GM19351 (cell line): ENCODE data around the gene ZNF628.
"Not testable (repeated sequence)": the region's sequence is repeated elsewhere in the genome, so short reads cannot be mapped to it uniquely, and the experiment has no call there.

ENCODE experiments used
- ATAC-seq: cut with Tn5 transposase; IDR thresholded peaks from one replicate; pipeline ENCODE4 v1.9.1; 2021; ENCODE audit warnings: mild to moderate bottlenecking, moderate library complexity; ENCODE audit not compliant: unreplicated experiment

Gene ZNF628

DNA sequence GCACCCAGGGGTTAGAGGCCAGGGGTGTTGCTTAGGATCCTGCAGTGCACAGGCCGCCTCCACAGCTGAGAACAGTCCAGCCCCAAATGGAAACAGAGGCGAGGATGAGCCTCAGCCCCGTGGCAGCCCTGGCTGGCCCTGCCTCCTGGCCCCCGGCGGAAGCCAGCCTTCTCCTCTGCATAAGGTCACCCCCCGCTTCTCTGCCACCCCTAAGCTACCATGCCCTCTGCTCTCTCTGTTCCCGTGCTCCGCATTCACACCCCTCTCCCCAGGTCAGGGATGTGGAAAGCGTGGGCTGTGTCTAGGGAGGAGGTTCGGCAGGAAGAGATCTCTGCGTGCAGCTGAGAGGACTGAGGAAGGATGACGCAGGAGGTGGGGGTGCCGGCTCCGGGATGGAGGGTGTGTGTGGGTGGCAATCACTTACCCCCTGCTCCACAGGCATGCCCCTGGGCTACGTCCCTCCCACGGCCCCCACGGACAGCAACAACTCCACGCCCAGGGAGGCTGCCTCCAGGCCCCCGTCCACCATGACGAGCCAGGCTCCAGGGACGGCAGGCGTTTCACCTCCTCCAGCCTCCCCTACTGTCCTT, 17.9 kb downstream of the ZNF628 start:
- no peak for ATAC-seq

DNA sequence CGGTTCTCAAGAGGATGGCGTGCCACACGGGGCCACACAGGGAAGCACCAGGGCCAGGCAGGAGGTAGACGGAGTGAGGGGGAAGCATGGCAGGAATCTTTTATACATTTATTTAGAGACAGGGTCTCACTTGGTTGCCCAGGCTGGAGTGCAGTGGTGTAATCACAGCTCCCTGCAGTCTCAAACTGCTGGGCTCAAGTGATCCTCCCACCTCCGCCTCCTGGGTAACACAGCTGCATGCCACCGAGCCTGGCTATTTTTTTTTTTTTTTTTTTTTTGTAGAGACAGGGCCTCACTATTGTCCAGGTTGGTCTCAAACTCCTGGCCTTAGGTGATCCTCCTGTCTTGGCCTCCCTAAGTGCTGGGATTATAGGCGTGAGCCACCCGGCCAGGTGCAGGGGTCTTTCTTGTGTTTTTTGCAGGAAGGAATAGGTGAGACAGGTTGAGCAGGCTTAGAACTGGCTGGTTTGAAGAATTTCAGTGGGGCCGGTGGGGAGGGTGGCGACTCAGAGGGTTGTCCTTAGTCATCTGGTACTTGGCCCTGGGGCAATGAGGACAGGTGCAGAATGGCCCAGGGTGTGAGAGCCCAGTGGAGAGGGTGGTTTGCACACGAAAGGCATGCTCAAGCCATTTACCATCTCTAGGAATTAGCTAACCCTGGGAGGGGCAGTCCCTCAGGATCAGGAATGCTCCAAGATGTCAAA, 19.4 kb downstream of the ZNF628 start:
- no peak for ATAC-seq

DNA sequence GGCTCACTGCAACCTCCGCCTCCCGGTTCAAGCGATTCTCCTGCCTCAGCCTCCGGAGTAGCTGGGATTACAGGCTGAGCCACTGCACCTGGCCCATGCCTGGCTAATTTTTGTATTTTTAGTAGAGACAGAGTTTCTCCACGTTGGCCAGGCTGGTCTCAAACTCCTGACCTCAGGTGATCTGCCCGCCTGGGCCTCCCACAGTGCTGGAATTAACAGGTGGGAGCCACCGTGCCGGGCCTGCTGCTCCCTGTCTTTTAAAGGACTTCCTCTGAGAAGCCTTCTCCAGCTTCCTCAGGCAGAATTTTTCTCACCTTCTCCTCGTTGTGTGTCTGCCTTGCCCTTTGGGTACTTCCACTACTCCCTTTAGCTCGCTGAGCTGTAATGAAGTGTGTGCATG, 20.4 kb downstream of the ZNF628 start:
- ATAC-seq: not testable (repeated sequence)

DNA sequence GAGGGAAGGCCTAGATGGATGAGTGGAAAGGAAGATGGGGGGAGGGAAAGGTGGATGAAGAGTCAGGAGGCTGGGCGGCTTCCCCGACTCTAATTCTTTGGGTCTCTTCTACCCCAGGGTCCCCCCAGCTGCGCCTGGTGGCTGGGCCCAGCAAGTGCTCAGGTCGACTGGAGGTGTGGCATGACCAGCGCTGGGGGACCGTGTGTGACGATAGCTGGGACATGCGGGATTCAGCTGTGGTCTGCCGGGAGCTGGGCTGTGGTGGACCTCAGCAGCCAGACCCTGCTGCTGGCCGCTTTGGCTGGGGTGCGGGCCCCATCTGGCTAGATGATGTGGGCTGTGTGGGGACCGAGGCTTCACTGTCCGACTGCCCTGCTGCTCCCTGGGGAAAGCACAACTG, 21.3 kb downstream of the ZNF628 start:
- no peak for ATAC-seq

DNA sequence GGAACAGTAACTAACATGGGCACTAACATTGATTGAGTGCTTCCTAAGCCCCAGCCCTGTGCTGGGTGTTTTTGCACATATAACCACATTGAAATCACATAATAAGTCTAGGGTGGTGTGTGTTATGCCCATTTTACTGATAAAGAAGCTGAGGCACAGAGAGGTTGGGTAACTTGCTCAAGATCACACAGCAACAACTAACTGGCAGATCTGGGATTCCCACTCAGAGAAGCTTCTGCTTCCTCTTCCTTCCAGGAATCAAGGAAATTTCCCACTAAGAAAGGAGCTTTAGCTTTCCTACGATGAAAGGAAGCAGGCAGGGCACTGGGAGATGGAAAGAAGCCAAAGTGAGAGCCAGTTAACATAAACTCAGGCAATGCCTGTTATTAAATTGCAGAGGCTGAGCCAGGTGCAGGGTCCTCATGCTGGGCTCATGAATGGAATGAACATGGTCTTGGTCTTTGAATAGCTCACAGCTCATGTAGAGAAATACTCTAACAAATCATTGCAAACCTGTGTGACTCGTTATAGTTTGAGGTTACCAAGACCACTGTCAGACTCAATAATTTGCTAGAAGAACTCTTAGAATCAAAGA, 21.9 kb downstream of the ZNF628 start:
- ATAC-seq: no peak

DNA sequence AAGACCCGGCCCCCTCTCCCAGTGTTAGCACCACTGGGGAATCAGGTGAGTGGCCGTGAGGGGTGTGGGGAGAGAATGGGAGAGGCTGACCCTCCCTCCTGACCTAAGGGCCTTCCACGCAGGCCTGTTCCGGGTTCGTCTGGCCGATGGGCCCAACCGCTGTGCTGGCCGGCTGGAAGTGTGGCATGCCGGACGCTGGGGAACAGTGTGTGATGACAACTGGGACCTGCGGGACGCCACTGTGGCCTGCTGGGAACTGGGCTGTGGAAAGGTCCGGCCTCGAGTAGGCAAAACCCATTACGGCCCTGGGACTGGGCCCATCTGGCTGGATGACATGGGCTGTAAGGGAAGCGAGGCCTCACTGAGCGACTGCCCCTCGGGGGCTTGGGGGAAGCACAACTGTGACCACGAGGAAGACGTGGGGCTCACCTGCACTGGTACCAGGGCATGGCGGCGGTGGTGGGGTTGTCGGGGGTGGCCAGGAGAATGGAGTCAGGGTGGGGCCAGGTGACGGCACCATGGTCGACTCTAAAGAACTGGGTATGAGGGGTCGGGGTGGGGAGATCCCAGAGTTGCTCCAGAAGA, 24.0 kb downstream of the ZNF628 start:
- no peak for ATAC-seq

DNA sequence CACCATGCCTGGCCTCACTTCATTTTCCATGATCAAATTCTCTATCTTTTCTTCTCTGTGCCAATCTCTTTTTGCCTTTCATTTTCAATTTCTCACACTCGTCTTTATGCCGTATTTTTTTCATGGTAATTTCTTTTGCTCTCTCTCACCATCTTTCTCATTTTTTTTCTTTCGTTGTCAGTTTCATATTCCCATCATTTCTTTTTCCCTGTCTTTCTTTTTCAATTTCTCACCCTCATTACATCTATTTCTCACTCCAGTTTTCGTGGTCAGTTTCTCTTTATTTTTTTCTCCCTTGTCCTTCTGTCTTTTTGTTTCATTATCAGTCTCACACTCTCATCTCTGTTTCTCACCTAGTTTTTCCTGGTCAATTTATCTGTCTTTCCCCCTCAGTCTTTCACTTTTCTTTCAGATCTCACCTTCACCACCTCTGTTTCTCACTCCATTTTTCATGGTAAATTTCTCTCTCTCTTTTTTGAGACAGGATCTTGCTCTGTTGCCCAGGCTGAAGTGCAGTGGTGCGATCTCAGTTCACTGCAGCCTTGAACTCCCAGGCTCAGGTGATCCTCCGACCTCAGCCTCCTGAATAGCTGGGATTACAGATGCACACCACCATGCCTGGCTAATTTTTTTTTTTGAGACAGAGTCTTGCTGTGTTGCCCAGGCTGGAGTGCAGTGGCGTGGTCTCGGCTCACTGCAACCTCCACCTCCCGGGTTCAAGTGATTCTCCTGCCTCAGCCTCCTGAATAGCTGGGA, 26.0 kb downstream of the ZNF628 start:
- no peak for ATAC-seq

DNA sequence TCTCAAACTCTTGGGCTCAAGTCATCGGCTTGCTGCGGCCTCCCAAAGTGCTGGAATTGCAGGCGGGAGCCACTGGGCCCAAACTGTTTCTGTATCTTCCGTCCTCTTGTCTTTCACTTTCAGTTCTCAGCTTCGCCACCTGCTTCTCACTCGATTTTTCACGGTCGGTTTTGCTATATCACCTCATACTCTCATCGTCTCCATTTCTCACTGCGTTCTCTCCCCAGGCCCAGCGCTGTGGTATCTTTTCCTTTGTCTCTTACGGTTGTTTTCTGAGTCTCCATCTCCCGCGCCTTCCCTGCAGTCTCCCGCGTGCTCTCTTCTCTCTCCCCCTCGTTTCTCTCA, 26.7 kb downstream of the ZNF628 start:
- no peak for ATAC-seq

DNA sequence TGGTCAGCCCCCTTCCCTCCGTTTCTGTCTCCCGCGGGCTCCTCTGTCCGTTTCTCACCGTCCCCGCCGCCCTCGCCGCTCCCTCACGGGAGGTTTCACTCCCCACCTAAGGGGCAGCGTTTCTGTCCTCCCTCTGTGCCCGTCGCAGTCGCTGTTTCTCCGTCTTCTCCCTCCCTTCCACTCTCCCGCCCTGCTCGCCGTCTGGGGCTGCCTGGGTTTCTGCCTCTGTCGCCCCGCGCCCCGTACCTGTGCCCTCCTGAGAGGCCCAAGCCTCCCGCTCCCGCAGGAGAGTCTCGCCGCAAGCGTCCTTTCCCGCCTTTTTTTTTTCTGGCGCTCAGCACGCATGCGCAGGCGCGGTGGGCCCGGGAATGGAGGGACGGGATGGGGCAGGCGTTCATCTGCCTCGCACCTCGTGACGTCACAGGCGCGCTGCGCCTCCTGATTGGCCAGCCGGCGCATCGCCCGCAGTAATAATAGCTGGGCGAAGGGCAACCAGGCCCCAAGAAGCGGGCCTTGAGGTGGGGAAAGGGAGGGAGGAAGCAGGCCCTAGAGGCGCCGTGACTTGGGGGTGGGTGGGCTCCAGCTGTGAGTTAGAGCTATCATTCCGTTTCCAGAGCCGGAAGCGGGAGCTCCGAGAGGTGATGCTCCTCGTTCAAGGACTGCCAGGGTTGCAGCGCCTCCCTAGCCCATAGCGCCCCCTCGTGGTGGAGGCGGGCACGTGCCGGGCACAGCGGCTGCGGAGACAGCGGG, 27.3 kb downstream of the ZNF628 start:
- ATAC-seq: peak; percentile 90

DNA sequence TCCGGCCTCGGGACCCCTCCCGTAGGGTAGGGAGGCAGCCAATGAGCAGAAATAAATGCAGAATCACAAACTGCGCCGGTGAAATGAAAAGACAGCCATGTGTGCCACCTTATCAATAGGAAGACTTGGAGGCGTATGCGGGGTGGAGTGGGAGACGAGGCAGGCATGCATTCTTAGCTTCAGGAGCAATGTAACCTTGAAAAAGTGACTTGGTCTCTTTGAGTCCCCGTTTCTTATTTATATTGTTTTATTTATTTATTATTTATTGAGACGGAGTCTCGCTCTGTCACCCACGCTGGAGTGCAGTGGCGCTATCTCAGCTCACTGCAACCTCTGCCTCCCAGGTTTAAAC, 27.8 kb downstream of the ZNF628 start:
- ATAC-seq: no peak

DNA sequence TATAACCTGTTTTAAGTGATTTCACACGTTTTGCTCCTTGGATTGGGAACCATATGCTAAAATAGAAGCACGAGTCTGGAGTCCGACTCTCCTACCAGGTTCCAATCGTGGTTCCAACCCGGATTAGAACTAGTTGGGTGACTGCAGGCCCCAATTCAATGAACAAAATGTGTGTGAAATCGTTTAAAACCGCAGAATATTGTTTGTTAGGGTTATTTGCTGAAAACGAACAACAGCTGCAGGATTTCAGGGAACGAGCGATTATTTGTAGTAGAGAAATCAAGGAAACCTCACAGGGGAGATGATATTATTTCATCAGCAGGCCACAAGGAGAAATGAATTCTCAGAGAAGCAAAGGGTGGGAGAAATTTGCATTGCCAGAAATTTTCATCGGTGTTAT, 28.6 kb downstream of the ZNF628 start:
- no peak for ATAC-seq

DNA sequence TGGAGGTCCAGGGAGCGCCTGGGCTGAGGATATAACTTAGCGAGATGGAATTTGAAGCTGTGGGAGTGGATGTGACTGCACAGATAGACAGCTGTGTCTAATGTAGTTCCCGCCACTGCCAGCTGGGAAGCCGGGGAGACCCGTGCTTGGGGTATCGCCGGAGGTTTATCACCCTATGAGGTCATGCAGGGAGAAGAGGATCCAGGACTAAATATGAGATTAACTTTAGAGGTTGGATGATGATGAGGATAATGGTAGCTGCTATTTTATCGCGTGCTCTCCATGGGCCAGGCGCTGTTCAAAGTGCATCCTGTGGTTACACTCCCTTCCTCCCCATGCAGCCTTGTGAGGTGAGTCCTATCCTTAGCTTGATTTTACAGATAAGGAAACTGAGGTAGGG, 31.7 kb downstream of the ZNF628 start:
- ATAC-seq: no peak

DNA sequence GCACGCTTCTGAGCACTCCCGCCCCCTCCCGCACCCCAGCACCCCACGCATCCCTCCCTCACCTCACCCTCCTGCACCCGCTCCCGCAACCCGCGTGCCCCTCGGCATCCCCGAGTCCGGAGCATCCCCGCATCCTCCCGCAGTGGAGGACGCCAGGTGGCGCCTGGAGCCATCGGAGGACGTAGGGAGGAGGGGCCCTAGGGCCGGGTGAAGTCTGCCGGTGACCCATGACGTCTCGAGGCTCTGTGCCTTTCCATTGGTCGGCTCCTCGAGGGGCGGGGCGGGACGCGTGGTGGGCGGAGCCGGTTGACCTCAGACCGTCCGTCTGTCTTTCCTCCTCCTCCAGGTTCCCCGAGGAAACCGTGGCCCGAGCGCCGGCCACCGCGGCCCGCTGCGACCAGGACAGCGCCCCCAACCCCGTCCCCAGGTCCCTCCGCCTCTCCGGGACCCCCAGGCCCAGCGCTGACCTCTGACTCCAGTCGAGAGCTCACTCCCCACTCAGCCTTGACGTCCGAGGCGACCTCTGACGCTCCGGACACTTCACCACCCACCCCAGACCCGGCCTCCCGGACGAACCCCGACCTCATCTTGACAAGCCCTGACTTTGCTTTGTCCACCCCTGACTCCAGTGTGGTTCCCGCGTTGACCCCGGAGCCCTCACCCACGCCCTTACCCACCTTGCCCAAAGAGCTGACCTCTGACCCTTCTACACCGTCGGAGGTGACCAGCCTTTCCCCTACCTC, 40.6 kb downstream of the ZNF628 start:
- peak; percentile 99 for ATAC-seq

DNA sequence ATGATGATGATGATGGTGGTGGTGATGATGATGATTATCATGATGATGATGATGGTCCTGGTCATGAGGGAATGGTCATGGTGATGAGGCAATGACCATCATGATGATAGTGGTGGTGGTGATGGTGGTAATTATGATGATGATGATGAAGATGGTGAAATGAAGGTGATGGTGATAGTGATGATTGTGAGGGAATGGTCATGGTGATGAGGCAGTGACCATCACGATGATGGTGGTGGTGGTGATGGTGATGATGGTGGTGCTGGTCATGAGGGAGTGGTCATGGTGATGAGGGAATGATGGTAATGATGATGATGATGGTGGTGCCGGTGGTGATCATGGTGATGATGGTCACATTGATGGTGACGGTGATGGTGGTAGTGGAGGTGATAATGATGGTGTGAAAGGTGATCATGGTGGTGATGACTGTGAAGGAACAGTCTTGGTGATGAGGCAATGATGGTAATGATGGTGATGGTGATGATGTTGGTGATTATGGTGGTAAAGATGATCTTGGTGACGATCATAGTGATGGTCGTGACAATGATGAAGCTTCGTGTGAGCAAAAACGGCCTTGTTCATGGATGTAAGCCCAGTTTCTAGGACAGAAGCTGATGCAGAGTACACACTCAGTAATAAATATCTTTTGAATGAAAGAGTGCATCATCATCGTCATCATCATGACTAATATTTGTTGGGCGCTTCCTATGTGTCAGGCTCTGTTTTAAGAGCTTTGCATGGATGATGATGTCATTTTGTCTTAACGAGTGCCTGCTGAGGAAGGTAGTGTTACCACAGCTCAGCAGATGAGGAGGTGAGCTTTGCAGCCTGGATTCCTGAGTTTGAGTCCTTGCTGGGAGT, 43.3 kb downstream of the ZNF628 start:
- ATAC-seq: no peak

DNA sequence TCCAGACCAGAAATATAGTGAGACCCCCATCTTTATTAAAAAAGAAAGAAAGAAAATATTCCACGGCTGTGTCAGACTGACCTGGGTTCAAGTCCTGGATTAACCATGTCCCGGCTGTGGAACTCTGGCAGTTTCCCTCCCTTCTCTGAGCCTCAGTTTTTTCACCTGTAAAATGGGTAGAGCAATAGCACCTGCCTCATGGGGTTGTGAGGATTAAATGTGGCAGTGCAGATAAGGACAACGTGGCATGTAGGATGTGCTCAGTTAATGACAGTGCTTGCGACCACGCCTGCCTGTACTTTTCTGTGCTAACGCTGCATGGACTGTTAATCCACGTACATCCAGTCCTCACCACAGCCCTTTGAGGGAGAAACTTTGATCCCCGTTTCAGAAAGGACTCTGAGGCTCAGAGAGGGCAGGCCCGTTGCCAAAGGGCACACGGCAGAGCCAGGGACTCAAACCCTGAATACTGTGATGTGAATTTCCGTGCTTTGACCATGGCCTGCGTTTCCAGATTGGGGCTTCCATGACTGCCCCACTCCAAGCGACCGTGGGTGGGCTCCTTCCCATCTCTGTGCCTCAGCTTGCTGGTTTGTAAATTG, 44.4 kb downstream of the ZNF628 start:
- ATAC-seq: no peak

DNA sequence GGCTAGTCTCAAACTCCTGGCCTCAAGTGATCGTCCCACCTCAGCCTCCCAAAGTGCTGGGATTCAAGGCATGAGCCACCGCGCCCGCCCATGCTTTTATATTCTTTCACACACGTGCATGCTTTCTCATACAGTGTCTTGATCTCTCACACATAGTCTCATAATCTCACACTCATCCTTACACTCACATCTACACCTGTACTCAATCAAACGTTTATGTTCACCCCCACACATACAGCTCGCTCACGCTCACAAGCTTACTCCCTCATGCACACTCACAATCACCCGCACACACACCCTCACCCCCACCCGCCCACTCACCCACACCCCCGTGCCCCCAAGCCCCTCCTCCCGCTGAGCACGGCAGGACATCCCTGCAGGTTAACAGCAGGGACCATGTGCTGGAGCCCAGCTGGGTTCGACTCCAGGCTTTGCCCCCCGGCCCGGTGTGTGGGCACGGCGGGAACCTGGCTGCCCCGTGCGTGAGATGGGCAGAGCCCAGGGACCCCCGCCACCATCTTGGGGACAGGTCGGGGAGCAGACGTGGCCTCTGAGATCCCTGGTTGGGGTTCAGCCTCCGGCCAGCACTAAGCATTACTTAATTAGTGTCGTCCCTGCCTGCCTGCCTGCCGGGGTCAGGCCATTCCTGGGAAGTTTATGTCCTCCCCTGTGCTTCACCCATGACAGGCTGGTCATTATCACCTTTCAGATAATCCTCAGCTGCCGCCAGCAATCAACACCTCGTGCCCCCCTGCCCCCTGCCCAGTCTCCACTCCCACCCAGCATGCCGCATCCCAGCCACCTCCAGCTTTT, 49.1 kb downstream of the ZNF628 start:
- ATAC-seq: no peak

DNA sequence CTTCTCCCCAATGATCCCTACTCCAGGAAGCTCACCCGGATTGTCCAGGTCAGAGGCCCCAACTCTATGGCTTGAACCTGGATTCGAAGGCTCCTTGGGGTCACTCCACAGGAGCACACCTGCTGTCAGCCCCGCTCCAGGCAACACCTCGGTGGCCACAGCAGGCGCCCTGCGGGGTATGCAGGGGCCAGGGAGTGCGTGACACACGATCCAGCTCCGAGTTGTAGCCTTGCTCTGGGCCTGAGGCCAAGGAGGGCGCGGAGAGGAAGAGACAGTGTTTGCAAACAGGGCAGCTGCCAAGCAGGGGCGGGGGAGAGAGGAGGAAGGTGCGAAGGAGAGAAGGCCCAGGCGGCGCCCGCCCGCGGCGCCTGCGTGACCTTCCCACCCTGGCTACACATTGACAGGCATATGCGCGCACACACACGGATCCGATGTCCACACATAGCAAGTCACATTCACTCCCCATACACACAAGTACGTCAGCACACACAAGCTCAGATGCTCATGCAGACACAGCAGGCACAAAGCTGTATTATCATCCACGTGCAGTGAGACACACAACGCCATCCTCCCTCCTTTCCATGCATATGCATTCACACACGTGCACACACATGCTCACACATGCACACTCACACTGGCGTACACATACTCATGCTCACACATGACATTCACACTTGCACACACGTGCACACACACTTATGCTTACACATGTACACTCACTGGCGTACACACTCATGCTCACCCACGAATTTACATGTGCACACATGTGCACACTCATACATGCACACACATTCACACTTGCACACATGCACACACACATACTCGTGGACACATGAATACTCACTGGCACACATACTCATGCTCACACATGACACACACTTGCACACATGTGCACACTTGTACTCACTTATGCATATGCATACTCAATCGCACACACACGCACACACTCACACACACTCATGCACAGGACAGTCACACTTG, 50.1 kb downstream of the ZNF628 start:
- no peak for ATAC-seq
